MCF 10A (cell line): ENCODE data around the gene CD47. TPM values are rescaled to one million over a fixed set of nuclear protein-coding genes. Genes with fewer than 3 reads are reported as not detected.

Experiments used
- BruUV-seq: library from RNA; stranded (reverse); fragments of 400-500 nt; replicated peaks from 2 replicates; lab custom pipeline; 2021; lab: Mats Ljungman, UMichigan
- CTCF ChIA-PET: fragments of 300-600 bp; sonication (Branson Sonifier 250); formaldehyde crosslinking; extraction: SDS; loops from one replicate; lab custom pipeline; 2021; ENCODE audit warnings: antibody characterized with exemption, inconsistent platforms; lab: Yijun Ruan, JAX
- POLR2A ChIA-PET: fragments of 300-600, 350-650 bp; sonication (Branson Sonifier 250); formaldehyde crosslinking; extraction: SDS; loops from one replicate; lab custom pipeline; 2020; ENCODE audit warnings: antibody characterized with exemption, inconsistent platforms; lab: Yijun Ruan, JAX
- DNase-seq: peaks from one replicate; pipeline ENCODE4 v3.0.0-alpha.2; 2018; ENCODE audit not compliant: unreplicated experiment
- H3K27ac Mint-ChIP-seq: one replicate; pipeline ENCODE4 v1.8.0; 2022; ENCODE audit warnings: mild to moderate bottlenecking, low read depth, mixed read lengths; ENCODE audit not compliant: unreplicated experiment
- H3K27me3 Mint-ChIP-seq: one replicate; pipeline ENCODE4 v1.8.0; 2022; ENCODE audit warnings: mixed read lengths; ENCODE audit not compliant: insufficient read depth, unreplicated experiment
- H3K36me3 Mint-ChIP-seq: one replicate; pipeline ENCODE4 v1.8.0; 2022; ENCODE audit warnings: mild to moderate bottlenecking, moderate library complexity, mixed read lengths; ENCODE audit not compliant: insufficient read depth, unreplicated experiment
- H3K4me1 Mint-ChIP-seq: one replicate; pipeline ENCODE4 v1.8.0; 2022; ENCODE audit warnings: mixed read lengths; ENCODE audit not compliant: insufficient read depth, unreplicated experiment
- H3K4me3 Mint-ChIP-seq: one replicate; pipeline ENCODE4 v1.8.0; 2022; ENCODE audit warnings: mild to moderate bottlenecking, moderate library complexity, mixed read lengths; ENCODE audit not compliant: unreplicated experiment
- H3K9me3 Mint-ChIP-seq: one replicate; pipeline ENCODE4 v1.8.0; 2022; ENCODE audit warnings: mixed read lengths; ENCODE audit not compliant: unreplicated experiment
- CTCF ChIP-seq: fragments of 200-600 bp; IDR thresholded peaks from one replicate; pipeline ENCODE4 v1.8.0; 2022; ENCODE audit warnings: antibody characterized with exemption, mild to moderate bottlenecking; ENCODE audit not compliant: unreplicated experiment
- intact Hi-C: fragments of 100-400 bp; cut with micrococcal nuclease; formaldehyde crosslinking; loops from 2 replicates; pipeline ENCODE4 v1.14.1; 2022
- total RNA-seq: library from RNA; stranded (reverse); gene quantifications from 2 replicates; pipeline ENCODE4 v1.2.3, GENCODE V29; 2022

CD47 gene
- total RNA-seq, 1 experiment from 2014 or later: 28.5 TPM

- Mint-ChIP-seq H3K36me3 (peaks cover 22% of the 10 kb centered on the region), H3K27me3 (no peaks in the 10 kb centered on the region), H3K4me1 (no peaks in the 10 kb centered on the region), H3K4me3 (no peak overlapping the region), H3K27ac (no peak overlapping the region), H3K9me3 (no peaks in the 10 kb centered on the region)
- no peak for TF ChIP-seq CTCF
- ChIA-PET CTCF (interaction anchor here (0.6 to 1.0 kb wide), 2 partner anchors 125 to 361 kb away, joined by 3 read pairs; no protein-coding TSS in a partner anchor), POLR2A (no interaction called here)
- BruUV-seq: no TSS peak
- intact Hi-C loops: no loop called here
- no peak for DNase-seq
Observed at GRCh38 chr3:108044699-108045098, 46.1 kb downstream of the CD47 start.

DNA sequence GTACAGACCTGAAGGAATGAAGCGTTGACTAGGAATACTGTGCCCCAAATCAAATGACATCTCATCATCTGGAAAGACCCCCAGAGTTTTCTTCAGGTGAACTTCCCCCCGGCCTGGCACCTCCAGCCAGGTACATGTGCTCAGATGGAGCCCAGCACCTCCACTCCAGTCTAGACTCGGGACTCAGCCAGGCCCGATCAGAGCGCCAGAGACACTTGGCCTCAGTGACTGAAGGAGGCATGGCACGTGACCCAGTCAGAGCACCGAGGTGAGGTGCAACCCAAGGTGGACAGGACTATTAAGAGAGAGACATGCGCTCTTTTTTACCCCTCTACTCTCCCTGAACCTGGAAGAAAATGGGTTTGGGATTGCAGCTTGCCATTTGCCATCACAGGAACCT is 48.5 kb downstream of the CD47 start:
- H3K4me3 Mint-ChIP-seq: no peak overlapping the region
- H3K4me1 Mint-ChIP-seq: no peaks in the 10 kb centered on the region
- intact Hi-C loops: no loop called here
- TF ChIP-seq CTCF: no peak
- ChIA-PET POLR2A (interaction anchor here (0.6 to 1.2 kb wide), 2 partner anchors 11 to 16 kb away, joined by 3 to 5 read pairs; no protein-coding TSS in a partner anchor), CTCF (no interaction called here)
- H3K36me3 Mint-ChIP-seq: peaks cover 22% of the 10 kb centered on the region
- H3K27ac Mint-ChIP-seq: no peak overlapping the region
- DNase-seq: no peak
- no TSS peak for BruUV-seq
- H3K27me3 Mint-ChIP-seq: no peaks in the 10 kb centered on the region
- no peaks in the 10 kb centered on the region for H3K9me3 Mint-ChIP-seq

DNA sequence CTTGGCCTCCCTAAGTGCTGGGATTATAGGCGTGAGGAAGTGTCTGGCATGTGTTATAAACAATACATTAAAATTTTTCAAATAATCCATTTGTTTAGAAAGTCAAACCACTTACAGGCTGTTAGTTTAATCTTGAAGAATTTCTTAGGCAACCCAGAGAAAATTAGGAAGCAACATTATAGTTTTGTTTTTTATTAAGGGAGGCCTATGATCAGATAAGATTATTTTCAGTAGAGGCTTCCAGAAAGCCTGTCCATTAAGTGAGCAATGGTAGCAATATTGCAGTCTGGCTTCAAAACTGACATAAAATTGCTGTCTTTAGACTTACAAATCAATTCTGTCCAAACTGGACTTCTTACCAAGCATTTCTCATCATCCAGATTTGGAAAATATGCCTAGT is 49.6 kb downstream of the CD47 start:
- ChIA-PET POLR2A (interaction anchor here (0.5 to 1.7 kb wide), 2 partner anchors 9 to 49 kb away, joined by 3 to 7 read pairs; no protein-coding TSS in a partner anchor), CTCF (interaction anchor here (0.6 kb wide), 1 partner anchor 34 kb away, joined by 3 read pairs; no protein-coding TSS in a partner anchor)
- Mint-ChIP-seq H3K9me3 (no peaks in the 10 kb centered on the region), H3K36me3 (peaks cover 17% of the 10 kb centered on the region), H3K4me3 (no peak overlapping the region), H3K27me3 (no peaks in the 10 kb centered on the region), H3K4me1 (no peaks in the 10 kb centered on the region), H3K27ac (no peak overlapping the region)
- BruUV-seq: no TSS peak
- DNase-seq: no peak
- no peak for TF ChIP-seq CTCF
- intact Hi-C loops: no loop called here

DNA sequence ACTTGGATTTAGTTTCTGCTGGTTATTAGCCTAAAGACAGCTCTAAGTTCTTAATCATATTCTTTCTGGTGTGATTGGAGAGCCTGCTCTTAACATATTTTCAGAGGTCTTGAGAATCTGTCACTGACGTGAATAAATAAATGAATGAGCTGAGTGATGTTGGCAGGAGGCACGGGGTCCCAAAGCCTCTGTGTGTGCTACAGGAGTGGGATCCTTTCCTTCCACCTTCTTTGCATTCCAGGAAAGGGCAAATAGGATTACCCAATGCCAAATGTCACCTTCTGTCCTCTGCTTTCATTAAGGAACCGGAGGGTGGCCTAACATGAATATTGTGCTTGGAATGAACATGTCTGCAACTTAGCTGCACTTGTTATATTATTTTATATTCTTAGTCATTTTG is 53.1 kb downstream of the CD47 start:
- intact Hi-C loops: no loop called here
- Mint-ChIP-seq H3K9me3 (no peaks in the 10 kb centered on the region), H3K4me3 (no peak overlapping the region), H3K27ac (no peak overlapping the region), H3K4me1 (no peaks in the 10 kb centered on the region), H3K27me3 (no peaks in the 10 kb centered on the region), H3K36me3 (peaks cover 10% of the 10 kb centered on the region)
- POLR2A ChIA-PET: interaction anchor here (0.9 to 1.7 kb wide), 2 partner anchors 10 to 52 kb away, joined by 3 to 4 read pairs; no protein-coding TSS in a partner anchor
- no TSS peak for BruUV-seq
- DNase-seq: no peak
- TF ChIP-seq CTCF: no peak
- CTCF ChIA-PET: interaction anchor here (0.7 kb wide), 1 partner anchor 440 kb away, joined by 3 read pairs; no protein-coding TSS in a partner anchor
